KBM-7 (cell line): ENCODE data around the gene LAPTM5.
A peak's percentile ranks its signal among the peaks of the same experiment; 100 is the strongest.

Experiments used
- DNase-seq: peaks from one replicate; pipeline ENCODE4 v3.0.0-alpha.2; 2015
- in situ Hi-C: fragments of 300-500 bp; cut with MboI; formaldehyde crosslinking; loops from 2 replicates; pipeline ENCODE4 v1.14.3; 2020; ENCODE audit warnings: low sequenced_read_pairs, low pct_unique_long_range_greater_than_20kb, mixed read lengths

Gene LAPTM5

GRCh38 chr1:30762152-30762929 is 4.8 kb upstream of the LAPTM5 start:
- in situ Hi-C loops = no loop called here
- no peak for DNase-seq

GRCh38 chr1:30761381-30762151 is 4.0 kb upstream of the LAPTM5 start:
- DNase-seq = peak; percentile 33
- in situ Hi-C loops = no loop called here

- in situ Hi-C loops = no loop called here
- DNase-seq = peak; percentile 32
These were observed 3.2 kb upstream of the LAPTM5 start for GRCh38 chr1:30760596-30761324.

- in situ Hi-C loops = no loop called here
- DNase-seq = no peak
These were observed 2.2 kb upstream of the LAPTM5 start for GRCh38 chr1:30759718-30760281.

- peak; percentile 58 for DNase-seq
- in situ Hi-C loops = no loop called here
These were observed 1.3 kb upstream of the LAPTM5 start for GRCh38 chr1:30758785-30759380.

- DNase-seq = no peak
- in situ Hi-C loops = no loop called here
These were observed 631 bp upstream of the LAPTM5 start for GRCh38 chr1:30758121-30758688.

- peak; percentile 97 for DNase-seq
- in situ Hi-C loops = no loop called here
These were observed 826 bp downstream of the LAPTM5 start for GRCh38 chr1:30756545-30757351.

GRCh38 chr1:30756206-30756544 is 1.4 kb downstream of the LAPTM5 start:
- no peak for DNase-seq
- in situ Hi-C loops = no loop called here

- DNase-seq = no peak
- in situ Hi-C loops = no loop called here
These were observed 1.8 kb downstream of the LAPTM5 start for GRCh38 chr1:30755746-30756145.

GRCh38 chr1:30755334-30755733 is 2.2 kb downstream of the LAPTM5 start:
- in situ Hi-C loops = no loop called here
- DNase-seq = no peak

- in situ Hi-C loops = no loop called here
- peak; percentile 87 for DNase-seq
These were observed 2.8 kb downstream of the LAPTM5 start for GRCh38 chr1:30754684-30755171.

- DNase-seq = no peak
- in situ Hi-C loops = no loop called here
These were observed 3.9 kb downstream of the LAPTM5 start for GRCh38 chr1:30753660-30754123.

GRCh38 chr1:30753118-30753517 is 4.5 kb downstream of the LAPTM5 start:
- no peak for DNase-seq
- in situ Hi-C loops = no loop called here

- in situ Hi-C loops = no loop called here
- DNase-seq = no peak
These were observed 5.0 kb downstream of the LAPTM5 start for GRCh38 chr1:30752651-30752908.

GRCh38 chr1:30751830-30752650 is 5.5 kb downstream of the LAPTM5 start:
- in situ Hi-C loops = no loop called here
- no peak for DNase-seq

GRCh38 chr1:30750731-30751291 is 6.8 kb downstream of the LAPTM5 start:
- no peak for DNase-seq
- in situ Hi-C loops = no loop called here
